ENCODE data around the gene HPCAL1. TPM values are rescaled to one million over a fixed set of nuclear protein-coding genes. Genes with fewer than 3 reads are reported as not detected.

The HPCAL1 gene
- total and polyA plus RNA-seq, 2 experiments from 2014 or later, result 8.3 to 25.4 TPM

DNA sequence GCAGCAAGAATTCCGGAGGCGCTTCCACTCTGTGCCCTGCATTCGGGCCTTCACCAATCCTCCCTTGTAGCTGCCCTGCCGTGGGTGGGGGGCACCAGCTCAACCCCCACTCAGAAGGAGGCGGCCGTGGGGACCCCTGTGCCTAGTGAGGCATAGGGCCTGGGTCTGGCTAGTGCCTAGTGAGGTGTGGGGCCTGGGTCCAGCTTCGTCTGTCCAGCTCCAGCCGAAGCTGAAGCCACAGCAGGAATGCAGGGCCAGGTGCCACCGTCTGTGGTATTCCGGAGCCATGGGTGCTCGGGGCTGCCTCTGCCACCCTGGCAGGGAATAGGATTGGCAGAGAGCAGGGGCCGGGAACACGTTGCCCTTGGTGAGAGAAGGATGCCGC, 133.1 kb downstream of the HPCAL1 start (continued):
- TF ChIP-seq, protein P1, sequence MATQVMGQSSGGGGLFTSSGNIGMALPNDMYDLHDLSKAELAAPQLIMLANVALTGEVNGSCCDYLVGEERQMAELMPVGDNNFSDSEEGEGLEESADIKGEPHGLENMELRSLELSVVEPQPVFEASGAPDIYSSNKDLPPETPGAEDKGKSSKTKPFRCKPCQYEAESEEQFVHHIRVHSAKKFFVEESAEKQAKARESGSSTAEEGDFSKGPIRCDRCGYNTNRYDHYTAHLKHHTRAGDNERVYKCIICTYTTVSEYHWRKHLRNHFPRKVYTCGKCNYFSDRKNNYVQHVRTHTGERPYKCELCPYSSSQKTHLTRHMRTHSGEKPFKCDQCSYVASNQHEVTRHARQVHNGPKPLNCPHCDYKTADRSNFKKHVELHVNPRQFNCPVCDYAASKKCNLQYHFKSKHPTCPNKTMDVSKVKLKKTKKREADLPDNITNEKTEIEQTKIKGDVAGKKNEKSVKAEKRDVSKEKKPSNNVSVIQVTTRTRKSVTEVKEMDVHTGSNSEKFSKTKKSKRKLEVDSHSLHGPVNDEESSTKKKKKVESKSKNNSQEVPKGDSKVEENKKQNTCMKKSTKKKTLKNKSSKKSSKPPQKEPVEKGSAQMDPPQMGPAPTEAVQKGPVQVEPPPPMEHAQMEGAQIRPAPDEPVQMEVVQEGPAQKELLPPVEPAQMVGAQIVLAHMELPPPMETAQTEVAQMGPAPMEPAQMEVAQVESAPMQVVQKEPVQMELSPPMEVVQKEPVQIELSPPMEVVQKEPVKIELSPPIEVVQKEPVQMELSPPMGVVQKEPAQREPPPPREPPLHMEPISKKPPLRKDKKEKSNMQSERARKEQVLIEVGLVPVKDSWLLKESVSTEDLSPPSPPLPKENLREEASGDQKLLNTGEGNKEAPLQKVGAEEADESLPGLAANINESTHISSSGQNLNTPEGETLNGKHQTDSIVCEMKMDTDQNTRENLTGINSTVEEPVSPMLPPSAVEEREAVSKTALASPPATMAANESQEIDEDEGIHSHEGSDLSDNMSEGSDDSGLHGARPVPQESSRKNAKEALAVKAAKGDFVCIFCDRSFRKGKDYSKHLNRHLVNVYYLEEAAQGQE (IDR thresholded peaks at IDR 0.05; ENCODE audit: unreplicated experiment), result no peak

DNA sequence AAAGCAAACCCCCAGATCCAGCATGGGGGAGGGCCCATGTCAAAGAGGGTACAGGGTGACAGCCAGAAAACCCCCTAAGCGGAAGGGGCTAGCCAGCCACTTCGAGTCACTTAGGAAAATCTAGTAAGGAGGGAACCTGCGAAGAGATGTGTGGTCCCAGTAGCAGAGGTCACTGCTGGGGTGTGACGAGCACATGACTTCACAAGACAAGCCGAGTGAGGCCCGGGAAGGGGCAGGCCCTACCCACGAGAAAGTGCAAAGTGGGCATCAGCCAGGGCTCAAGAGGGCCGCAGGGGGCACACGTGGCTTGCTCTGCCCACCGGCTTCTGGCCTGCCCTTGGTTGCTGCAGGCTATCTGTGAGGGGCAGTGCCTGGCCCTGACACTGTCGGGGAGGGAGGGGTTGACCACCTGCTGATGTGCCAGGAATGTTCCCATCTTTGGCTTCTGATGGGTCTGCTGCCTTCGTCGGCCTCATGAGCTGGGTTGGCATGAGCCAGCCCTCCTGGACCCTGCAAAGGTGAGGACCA, 133.9 kb downstream of the HPCAL1 start:
- Mint-ChIP-seq H3K27me3 (ENCODE audit: insufficient read depth, low read depth, poor library complexity) (peaks cover 13% of the 10 kb centered on the region), H3K9me3 (no peaks in the 10 kb centered on the region), H3K27ac (no peak overlapping the region), H3K4me1 (peaks cover 3% of the 10 kb centered on the region; the same call in 2 of the 3 replicates), H3K4me3 (no peak overlapping the region), H3K36me3 (ENCODE audit: low read depth) (peaks cover 27% of the 10 kb centered on the region)
- Histone ChIP-seq H3K9me2 (ENCODE audit: insufficient read depth) (no peaks in the 10 kb centered on the region), H3K4me2 (no peak overlapping the region), H2AFZ (no peak overlapping the region), H3K79me2 (replicated peaks; ENCODE audit: insufficient read depth) (no peaks in the 10 kb centered on the region), H4K20me1 (replicated peaks; ENCODE audit: insufficient read depth) (no peaks in the 10 kb centered on the region), H3K36me3 (ENCODE audit: insufficient read depth) (peaks cover 7% of the 10 kb centered on the region; the same call in 1 of the 2 replicates), H3K4me3 (no peak overlapping the region), H3F3A (replicated peaks; ENCODE audit: low read depth) (no peaks in the 10 kb centered on the region), H3K4me1 (ENCODE audit: insufficient read depth) (no peaks in the 10 kb centered on the region), H3K27me3 (ENCODE audit: insufficient read depth) (peaks cover 1% of the 10 kb centered on the region; the same call in 1 of the 2 replicates), H3K27ac (ENCODE audit: low read depth) (no peak overlapping the region)
- DNase-seq (ENCODE audit: low spot score), result no peak
- no peak for ATAC-seq
- no peak for TF ChIP-seq NANOG (IDR thresholded peaks at IDR 0.05; ENCODE audit: borderline replicate concordance)
- no peak for TF ChIP-seq ZNF462 (CRISPR knock-in tag; IDR thresholded peaks at IDR 0.05)
- no peak for TF ChIP-seq ZNF331 (CRISPR knock-in tag; IDR thresholded peaks at IDR 0.05; ENCODE audit: low read depth)
- TF ChIP-seq EZH2 (IDR thresholded peaks at IDR 0.05; ENCODE audit: low read depth, unreplicated experiment), result no peak
- TF ChIP-seq EZH2phosphoT487 (IDR thresholded peaks at IDR 0.05; ENCODE audit: unreplicated experiment), result no peak
- TF ChIP-seq ZNF114 (CRISPR knock-in tag; IDR thresholded peaks at IDR 0.05), result no peak
- TF ChIP-seq, protein P2, sequence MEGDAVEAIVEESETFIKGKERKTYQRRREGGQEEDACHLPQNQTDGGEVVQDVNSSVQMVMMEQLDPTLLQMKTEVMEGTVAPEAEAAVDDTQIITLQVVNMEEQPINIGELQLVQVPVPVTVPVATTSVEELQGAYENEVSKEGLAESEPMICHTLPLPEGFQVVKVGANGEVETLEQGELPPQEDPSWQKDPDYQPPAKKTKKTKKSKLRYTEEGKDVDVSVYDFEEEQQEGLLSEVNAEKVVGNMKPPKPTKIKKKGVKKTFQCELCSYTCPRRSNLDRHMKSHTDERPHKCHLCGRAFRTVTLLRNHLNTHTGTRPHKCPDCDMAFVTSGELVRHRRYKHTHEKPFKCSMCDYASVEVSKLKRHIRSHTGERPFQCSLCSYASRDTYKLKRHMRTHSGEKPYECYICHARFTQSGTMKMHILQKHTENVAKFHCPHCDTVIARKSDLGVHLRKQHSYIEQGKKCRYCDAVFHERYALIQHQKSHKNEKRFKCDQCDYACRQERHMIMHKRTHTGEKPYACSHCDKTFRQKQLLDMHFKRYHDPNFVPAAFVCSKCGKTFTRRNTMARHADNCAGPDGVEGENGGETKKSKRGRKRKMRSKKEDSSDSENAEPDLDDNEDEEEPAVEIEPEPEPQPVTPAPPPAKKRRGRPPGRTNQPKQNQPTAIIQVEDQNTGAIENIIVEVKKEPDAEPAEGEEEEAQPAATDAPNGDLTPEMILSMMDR (conservative IDR thresholded peaks at IDR 0.05; ENCODE audit: low read depth in 2 of 2), result no peak
- no peak for TF ChIP-seq STAT1 (IDR thresholded peaks at IDR 0.05; ENCODE audit: unreplicated experiment)
- no peak for TF ChIP-seq JUNB (IDR thresholded peaks at IDR 0.05; ENCODE audit: unreplicated experiment)
- no peak for TF ChIP-seq ETS1 (IDR thresholded peaks at IDR 0.05)
- TF ChIP-seq POLR2AphosphoS5 (IDR thresholded peaks at IDR 0.05; ENCODE audit: low read depth), result no peak
- no peak for TF ChIP-seq CREB1 (CRISPR knock-in tag; IDR thresholded peaks at IDR 0.05; ENCODE audit: low read depth)

Measured in GM23338 (cell line).